ENCODE measurements around the gene NXNL1. TPM values are rescaled to one million over a fixed set of nuclear protein-coding genes. Genes with fewer than 3 reads are reported as not detected.

NXNL1 gene
- total and polyA plus RNA-seq, 9 of the 15 experiments (the other 6 are each of a cell fraction or from before 2014, with no cell fraction given), result not detected

GRCh38 chr19:17419621-17420474, 40.9 kb downstream of the NXNL1 start, which contains the start of gene MVB12A (continued):
- TF ChIP-seq ZBTB40 (IDR thresholded peaks at IDR 0.05) (peak; percentile 99), ZBTB40 (CRISPR knock-in tag; IDR thresholded peaks at IDR 0.05) (no peak), KLF1 (tag; IDR thresholded peaks at IDR 0.05) (peak; percentile 63; the same call in 1 of the 2 replicates), TCF7 (IDR thresholded peaks at IDR 0.05; ENCODE audit: borderline replicate concordance) (no peak), FIP1L1 (IDR thresholded peaks at IDR 0.05; ENCODE audit: low read depth, low read length, poor library complexity, severe bottlenecking) (no peak), MECOM (CRISPR knock-in tag; IDR thresholded peaks at IDR 0.05) (no peak), POLR2AphosphoS5 (IDR thresholded peaks at IDR 0.05; ENCODE audit: control insufficient read depth, insufficient read depth, low read depth, low read length) (no peak), ARID1B (IDR thresholded peaks at IDR 0.05) (no peak; the same call in 1 of the 2 replicates), RFX1 (IDR thresholded peaks at IDR 0.05) (peak; percentile 86), ETV1 (tag; conservative IDR thresholded peaks at IDR 0.05; ENCODE audit: low read depth) (peak; percentile 73; the same call in 1 of the 2 replicates), CBFA2T3 (IDR thresholded peaks at IDR 0.05) (no peak), SPI1 (IDR thresholded peaks at IDR 0.05; ENCODE audit: borderline replicate concordance, low read depth, low read length) (no peak), MITF (IDR thresholded peaks at IDR 0.05) (peak; percentile 75), TFAM (CRISPR knock-in tag; conservative IDR thresholded peaks at IDR 0.05) (no peak), PRPF4 (IDR thresholded peaks at IDR 0.05; ENCODE audit: insufficient read depth, low read depth, low read length, poor library complexity, severe bottlenecking) (no peak), ZNF408 (CRISPR knock-in tag; IDR thresholded peaks at IDR 0.05; ENCODE audit: low read depth) (no peak)
- TF ChIP-seq, protein P1, sequence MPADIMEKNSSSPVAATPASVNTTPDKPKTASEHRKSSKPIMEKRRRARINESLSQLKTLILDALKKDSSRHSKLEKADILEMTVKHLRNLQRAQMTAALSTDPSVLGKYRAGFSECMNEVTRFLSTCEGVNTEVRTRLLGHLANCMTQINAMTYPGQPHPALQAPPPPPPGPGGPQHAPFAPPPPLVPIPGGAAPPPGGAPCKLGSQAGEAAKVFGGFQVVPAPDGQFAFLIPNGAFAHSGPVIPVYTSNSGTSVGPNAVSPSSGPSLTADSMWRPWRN (IDR thresholded peaks at IDR 0.05; ENCODE audit: low read depth), result peak; percentile 98
